Heart right ventricle (tissue), 16 donors: ENCODE data around the gene STK24. TPM values are rescaled to one million over a fixed set of nuclear protein-coding genes. Genes with fewer than 3 reads are reported as not detected.

Experiments used
- ATAC-seq, 8 donors: fragments of 200-7000 bp; cut with Tn5 transposase; one replicate each; pipeline ENCODE4 v1.9.1; 2020; ENCODE audit warnings: mild to moderate bottlenecking in 8 of 8, moderate library complexity in 8 of 8, moderate number of reproducible peaks in 1 of 8
- DNase-seq, 2 donors: peaks; one replicate each; pipeline ENCODE4 v3.0.0-alpha.2; 2020
- H3K27ac ChIP-seq, 10 donors: fragments of 200-600 bp; sonication (generic) in 2 of 10; one replicate each; pipeline versions ENCODE4 v1.5.0 to v1.8.0; 2020 to 2022; ENCODE audit warnings: mild to moderate bottlenecking in 3 of 10
- H3K27me3 ChIP-seq, 7 donors: fragments of 200-600 bp; one replicate each; pipeline ENCODE4 v1.8.0; 2021 to 2022; ENCODE audit warnings: mild to moderate bottlenecking in 2 of 7
- H3K36me3 ChIP-seq, 9 donors: fragments of 200-600 bp; sonication (generic) in 1 of 9; one replicate each; pipeline versions ENCODE4 v1.5.0 to v1.8.0; 2020 to 2022; ENCODE audit warnings: mild to moderate bottlenecking in 2 of 9
- H3K4me1 ChIP-seq, 9 donors: fragments of 200-600 bp; sonication (generic) in 1 of 9; one replicate each; pipeline versions ENCODE4 v1.5.0 to v1.8.0; 2020 to 2022; ENCODE audit warnings: mild to moderate bottlenecking in 4 of 9
- H3K4me3 ChIP-seq, 10 donors: fragments of 200-600 bp; sonication (generic) in 2 of 10; one replicate each; pipeline versions ENCODE4 v1.5.0 to v1.8.0; 2020 to 2022; ENCODE audit warnings: mild to moderate bottlenecking in 7 of 10, moderate library complexity in 2 of 10
- H3K9me3 ChIP-seq, 11 donors: fragments of 200-600 bp in 10 of 11; sonication (generic) in 2 of 11; one replicate each; pipeline versions ENCODE4 v1.5.0 to v1.8.0; 2013 to 2022; ENCODE audit warnings: mild to moderate bottlenecking in 2 of 11, control low read depth in 1 of 11, moderate library complexity in 1 of 11
- WGBS, 2 donors: extraction: QIAGEN DNeasy Blood & Tissue Kit; methylation state at CpG; one replicate each; pipeline ENCODE4 v1.1.7; 2013; ENCODE audit warnings: inconsistent platforms in 1 of 2; 5-methylcytosine and 5-hydroxymethylcytosine counted together
- intact Hi-C, 10 donors: fragments of 100-400 bp; cut with DNase I; formaldehyde crosslinking; loops; one replicate each; pipeline versions ENCODE4 v1.11.1 to v1.14.2; 2022
- polyA plus RNA-seq, 2 donors: library from polyadenylated mRNA; stranded (reverse); fragments of 200-250 nt; gene quantifications; one replicate each; pipeline ENCODE4 v1.2.3, GENCODE V29; 2013
- total RNA-seq, 10 donors: library from RNA; stranded (reverse); fragmentation: NEBNext Ultra II Directional in 3 of 10; extraction: Animal tissue kit (Norgen Biotek cat#: 25700) in 3 of 10; gene quantifications; one replicate each; pipeline versions ENCODE4 v1.2.1 to v1.2.4, GENCODE V29; 2021 to 2023
- TF ChIP-seq, protein P1 (sequence below), 9 donors: fragments of 200-600 bp; sonication (generic) in 2 of 9; IDR thresholded peaks; one replicate each; pipeline versions ENCODE4 v1.5.0 to v1.8.0; 2021 to 2022; ENCODE audit warnings: antibody characterized with exemption in 9 of 9, mild to moderate bottlenecking in 5 of 9, moderate library complexity in 1 of 9
- donor health status: Arrhythmogenic right ventricular cardiomyopathy.
- donor health status: ischemic (EF 13 %, LVEDD 7.1; RV severe dilation, severe dysfunction).
- donor health status: healthy with polysubstance abuse.
- donor health status: DM: no; HTN: yes; CAD: no.
- donor health status: DM: no; HTN: no; CAD: no.
- donor health status: ischemic (EF 25% LVEDD 6.9; RV normal size, moderate dysfunction).
- donor health status: ischemic (EF 25% LVEDD 5.7; RV mildly dilated, moderate dysfunction).
- donor health status: healthy.
- donor health status: DM: yes; HTN: yes; CAD: no.
- donor health status: Ischemic cardiomyopathy.
- donor health status: ischemic (EF 35%, LVEDD 5.7; RV mildly dilated, moderate dysfunction).
- donor health status: nonischemic (EF 11% LVEDD 7.7; RV severe dilation, severe dysfunction).
- donor health status: DM: yes; HTN: yes; CAD: no.
- donor health status: PGD.
- donor health status: ischemic (EF 29% LVEDD 5.4; RV normal size, mild dysfunction).
- donor health status: nonischemic (EF 23%, LVEDD 6.1; RV moderate dilation, normal function).

Gene STK24
- total and polyA plus RNA-seq, 12 donors = 20.8 to 72.9 (median 61.5) TPM

DNA sequence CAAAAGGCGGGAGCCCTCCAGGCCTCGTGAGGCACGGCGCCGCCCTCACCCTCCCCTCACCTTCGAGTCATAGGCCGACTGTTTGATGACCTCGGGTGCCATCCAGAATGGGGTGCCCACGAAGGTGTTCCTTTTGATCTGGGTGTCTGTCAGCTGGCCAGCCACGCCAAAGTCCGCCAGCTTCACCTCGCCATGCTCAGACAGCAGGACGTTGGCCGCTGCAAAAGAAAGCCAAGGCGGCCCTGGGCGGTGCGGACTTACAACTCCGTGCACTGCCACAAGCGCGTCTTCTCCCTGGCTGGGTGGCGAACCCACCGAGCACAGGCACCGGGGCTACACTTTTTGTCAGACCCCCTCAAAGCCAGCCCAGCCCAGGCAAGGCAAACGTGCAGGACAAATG is 102.1 kb downstream of the STK24 start:
- peaks cover 0 to 52% (median 5%) of the 10 kb centered on the region in 9 donors for H3K36me3 ChIP-seq
- H3K27me3 ChIP-seq = no peaks in the 10 kb centered on the region
- 91 to 92% methylated on average over 24 of the region's 24 CpGs for WGBS, 2 donors
- DNase-seq (no peak), ATAC-seq (no peak)
- peaks cover 0 to 82% (median 51%) of the 10 kb centered on the region in 9 donors for H3K4me1 ChIP-seq
- H3K27ac ChIP-seq = no peak overlapping the region
- no peak overlapping the region for H3K4me3 ChIP-seq
- TF ChIP-seq, protein P1, sequence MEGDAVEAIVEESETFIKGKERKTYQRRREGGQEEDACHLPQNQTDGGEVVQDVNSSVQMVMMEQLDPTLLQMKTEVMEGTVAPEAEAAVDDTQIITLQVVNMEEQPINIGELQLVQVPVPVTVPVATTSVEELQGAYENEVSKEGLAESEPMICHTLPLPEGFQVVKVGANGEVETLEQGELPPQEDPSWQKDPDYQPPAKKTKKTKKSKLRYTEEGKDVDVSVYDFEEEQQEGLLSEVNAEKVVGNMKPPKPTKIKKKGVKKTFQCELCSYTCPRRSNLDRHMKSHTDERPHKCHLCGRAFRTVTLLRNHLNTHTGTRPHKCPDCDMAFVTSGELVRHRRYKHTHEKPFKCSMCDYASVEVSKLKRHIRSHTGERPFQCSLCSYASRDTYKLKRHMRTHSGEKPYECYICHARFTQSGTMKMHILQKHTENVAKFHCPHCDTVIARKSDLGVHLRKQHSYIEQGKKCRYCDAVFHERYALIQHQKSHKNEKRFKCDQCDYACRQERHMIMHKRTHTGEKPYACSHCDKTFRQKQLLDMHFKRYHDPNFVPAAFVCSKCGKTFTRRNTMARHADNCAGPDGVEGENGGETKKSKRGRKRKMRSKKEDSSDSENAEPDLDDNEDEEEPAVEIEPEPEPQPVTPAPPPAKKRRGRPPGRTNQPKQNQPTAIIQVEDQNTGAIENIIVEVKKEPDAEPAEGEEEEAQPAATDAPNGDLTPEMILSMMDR (IDR thresholded peaks at IDR 0.05) = no peak
- H3K9me3 ChIP-seq = no peaks in the 10 kb centered on the region
- intact Hi-C loops = loop anchor here in 2 of 10 donors (5.0 to 10.0 kb wide), 2 partner anchors 100 to 103 kb away; partner anchors contain the start of gene STK24 (in 2 of the 2)

GRCh38 chr13:98474292-98474691 is 102.6 kb downstream of the STK24 start:
- intact Hi-C loops = loop anchor here in 1 of 10 donors (10.0 kb wide), 1 partner anchor 101 kb away; the partner anchor contains the start of gene STK24
- no peaks in the 10 kb centered on the region for H3K27me3 ChIP-seq
- peaks cover 0 to 77% (median 46%) of the 10 kb centered on the region in 9 donors for H3K4me1 ChIP-seq
- no peak for DNase-seq
- H3K36me3 ChIP-seq = peaks cover 0 to 55% (median 5%) of the 10 kb centered on the region in 9 donors
- no peaks in the 10 kb centered on the region for H3K9me3 ChIP-seq
- H3K27ac ChIP-seq = no peak overlapping the region
- no peak for ATAC-seq
- TF ChIP-seq, protein P1 (IDR thresholded peaks at IDR 0.05) = no peak
- H3K4me3 ChIP-seq = no peak overlapping the region
- 95% methylated on average over 10 of the region's 10 CpGs for WGBS, 2 donors

DNA sequence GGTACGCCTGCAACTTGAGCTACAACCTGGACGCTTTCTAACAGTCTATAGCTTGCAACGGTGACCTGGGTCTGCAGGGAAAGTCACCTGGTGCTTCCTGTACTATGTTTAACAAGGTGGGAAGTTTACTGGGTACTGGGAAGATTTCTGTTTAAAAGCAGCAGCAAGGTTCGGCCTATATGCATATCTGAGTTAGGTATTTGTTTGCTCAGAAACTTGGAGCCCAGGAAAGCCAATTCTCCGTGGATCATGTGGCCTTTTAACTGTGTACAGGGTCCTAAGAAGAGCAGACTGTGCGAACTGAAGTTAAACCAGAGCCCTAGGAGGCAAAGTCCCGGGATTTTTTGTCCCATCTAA is 103.1 kb downstream of the STK24 start:
- Histone ChIP-seq H3K9me3 (no peaks in the 10 kb centered on the region), H3K27me3 (no peaks in the 10 kb centered on the region), H3K27ac (peak overlapping the region in 1 of 10 donors; percentile 17), H3K36me3 (peaks cover 0 to 60% (median 5%) of the 10 kb centered on the region in 9 donors), H3K4me1 (peaks cover 0 to 74% (median 43%) of the 10 kb centered on the region in 9 donors), H3K4me3 (no peak overlapping the region)
- intact Hi-C loops = loop anchor here in 1 of 10 donors (10.0 kb wide), 1 partner anchor 101 kb away; the partner anchor contains the start of gene STK24
- DNase-seq (no peak), ATAC-seq (no peak)
- TF ChIP-seq, protein P1 (IDR thresholded peaks at IDR 0.05) = no peak
- 66 to 69% methylated on average over 7 of the region's 7 CpGs for WGBS, 2 donors

GRCh38 chr13:98473135-98473787 is 103.6 kb downstream of the STK24 start:
- H3K36me3 ChIP-seq = peaks cover 0 to 65% (median 5%) of the 10 kb centered on the region in 9 donors
- peak in 4 of 8 donors; percentile 27 to 57 (median 48) for ATAC-seq
- 50 to 58% methylated on average over 5 of the region's 5 CpGs for WGBS, 2 donors
- peaks cover 0 to 74% (median 43%) of the 10 kb centered on the region in 9 donors for H3K4me1 ChIP-seq
- DNase-seq = peak in 1 of 2 donors; percentile 39
- no peaks in the 10 kb centered on the region for H3K27me3 ChIP-seq
- no peak overlapping the region for H3K4me3 ChIP-seq
- TF ChIP-seq, protein P1 (IDR thresholded peaks at IDR 0.05) = no peak
- H3K9me3 ChIP-seq = no peaks in the 10 kb centered on the region
- H3K27ac ChIP-seq = peak overlapping the region in 3 of 10 donors; percentile 17 to 72 (median 48)
- intact Hi-C loops = loop anchor here in 1 of 10 donors (10.0 kb wide), 1 partner anchor 102 kb away; the partner anchor contains the start of gene STK24
